Measurements from ENCODE around the gene IMPA2. TPM values are rescaled to one million over a fixed set of nuclear protein-coding genes. Genes with fewer than 3 reads are reported as not detected.

Gene IMPA2
- total and polyA plus RNA-seq, 8 donors: 61.0 to 263 (median 78.6) TPM

DNA sequence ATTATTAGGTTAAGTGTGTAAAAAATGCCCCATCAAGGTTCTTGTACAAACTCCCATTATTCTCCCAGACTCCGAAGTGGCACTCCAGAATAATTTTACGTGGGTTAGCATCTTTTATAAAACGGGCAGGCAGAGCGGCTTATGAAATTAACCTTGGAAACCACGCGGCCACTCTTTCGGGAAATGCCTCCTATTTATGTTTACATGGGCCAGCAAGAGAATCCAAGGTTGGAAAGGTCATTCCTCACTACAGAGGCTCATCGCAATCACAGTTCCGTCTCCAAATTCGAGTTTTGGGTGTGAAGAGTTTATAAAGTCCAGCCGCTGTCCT lies 1.2 kb upstream of the IMPA2 start:
- Histone ChIP-seq H3K4me3 (peak overlapping the region; percentile 77 to 91 (median 84)), H3K4me1 (peaks cover 12 to 44% (median 35%) of the 10 kb centered on the region in 4 donors), H3K27me3 (no peaks in the 10 kb centered on the region), H3K36me3 (no peaks in the 10 kb centered on the region), H3K27ac (peak overlapping the region; percentile 91 to 97 (median 96)), H3K9me3 (no peaks in the 10 kb centered on the region)
- intact Hi-C loops (cut with DNase I; ENCODE audit: low total_unique reads): no loop called here
- DNase-seq: no peak
- 2 to 7% (median 5%) methylated on average over 11 of the region's 11 CpGs for WGBS, 5 donors
- TF ChIP-seq, protein P1, sequence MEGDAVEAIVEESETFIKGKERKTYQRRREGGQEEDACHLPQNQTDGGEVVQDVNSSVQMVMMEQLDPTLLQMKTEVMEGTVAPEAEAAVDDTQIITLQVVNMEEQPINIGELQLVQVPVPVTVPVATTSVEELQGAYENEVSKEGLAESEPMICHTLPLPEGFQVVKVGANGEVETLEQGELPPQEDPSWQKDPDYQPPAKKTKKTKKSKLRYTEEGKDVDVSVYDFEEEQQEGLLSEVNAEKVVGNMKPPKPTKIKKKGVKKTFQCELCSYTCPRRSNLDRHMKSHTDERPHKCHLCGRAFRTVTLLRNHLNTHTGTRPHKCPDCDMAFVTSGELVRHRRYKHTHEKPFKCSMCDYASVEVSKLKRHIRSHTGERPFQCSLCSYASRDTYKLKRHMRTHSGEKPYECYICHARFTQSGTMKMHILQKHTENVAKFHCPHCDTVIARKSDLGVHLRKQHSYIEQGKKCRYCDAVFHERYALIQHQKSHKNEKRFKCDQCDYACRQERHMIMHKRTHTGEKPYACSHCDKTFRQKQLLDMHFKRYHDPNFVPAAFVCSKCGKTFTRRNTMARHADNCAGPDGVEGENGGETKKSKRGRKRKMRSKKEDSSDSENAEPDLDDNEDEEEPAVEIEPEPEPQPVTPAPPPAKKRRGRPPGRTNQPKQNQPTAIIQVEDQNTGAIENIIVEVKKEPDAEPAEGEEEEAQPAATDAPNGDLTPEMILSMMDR (IDR thresholded peaks at IDR 0.05): no peak
- no peak for TF ChIP-seq POLR2AphosphoS5 (IDR thresholded peaks at IDR 0.05)
- no peak for TF ChIP-seq POLR2A (IDR thresholded peaks at IDR 0.05)
- no peak for TF ChIP-seq EP300 (IDR thresholded peaks at IDR 0.05)

DNA sequence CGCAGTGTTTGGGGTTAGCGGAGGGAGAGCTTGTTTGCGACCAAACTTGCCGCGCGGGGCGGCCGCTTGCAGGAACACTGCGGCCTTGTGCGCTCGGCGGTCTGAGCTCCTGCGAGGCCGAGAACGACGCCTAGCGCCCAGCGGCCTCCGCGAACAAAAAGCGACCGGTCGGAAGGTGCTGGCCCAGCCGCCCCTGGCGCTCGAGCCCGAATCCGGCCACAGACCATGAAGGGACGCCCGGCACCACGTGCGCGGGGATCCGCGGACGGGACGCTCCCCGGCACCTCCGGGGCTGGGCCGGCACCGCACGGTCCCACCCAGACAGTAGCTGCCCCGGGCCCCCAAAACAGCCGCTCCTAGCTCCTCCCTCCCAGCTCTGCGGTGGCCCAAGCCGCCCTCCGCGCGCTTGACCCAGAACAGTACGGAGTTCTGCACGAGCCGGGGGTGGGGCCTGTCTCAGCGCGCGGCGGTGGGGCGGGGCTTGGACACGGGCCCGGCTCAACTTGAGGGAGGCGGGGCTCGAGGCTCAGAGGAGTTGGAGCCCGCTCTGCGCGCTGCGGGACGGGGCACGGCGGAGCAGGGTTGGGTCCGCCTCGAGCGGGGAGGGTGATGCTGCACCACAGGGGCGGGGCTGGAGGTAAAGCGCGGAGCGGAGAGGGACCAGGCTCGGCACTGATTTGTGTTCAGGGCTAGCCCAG lies 664 bp upstream of the IMPA2 start:
- Histone ChIP-seq H3K4me3 (peak overlapping the region; percentile 77 to 91 (median 84)), H3K4me1 (peaks cover 12 to 44% (median 36%) of the 10 kb centered on the region in 4 donors), H3K27ac (peak overlapping the region; percentile 91 to 97 (median 96)), H3K27me3 (no peaks in the 10 kb centered on the region), H3K9me3 (no peaks in the 10 kb centered on the region), H3K36me3 (no peaks in the 10 kb centered on the region)
- peak; percentile 89 to 100 for DNase-seq
- intact Hi-C loops (cut with DNase I; ENCODE audit: low total_unique reads): no loop called here
- 0 to 1% (median 1%) methylated on average over 33 to 76 of the region's 76 CpGs for WGBS, 5 donors
- peak in 1 of 4 donors; percentile 58 for TF ChIP-seq POLR2A (IDR thresholded peaks at IDR 0.05)
- TF ChIP-seq EP300 (IDR thresholded peaks at IDR 0.05): no peak
- TF ChIP-seq, protein P1 (IDR thresholded peaks at IDR 0.05): no peak
- TF ChIP-seq POLR2AphosphoS5 (IDR thresholded peaks at IDR 0.05): peak; percentile 92 to 93 (median 92)

DNA sequence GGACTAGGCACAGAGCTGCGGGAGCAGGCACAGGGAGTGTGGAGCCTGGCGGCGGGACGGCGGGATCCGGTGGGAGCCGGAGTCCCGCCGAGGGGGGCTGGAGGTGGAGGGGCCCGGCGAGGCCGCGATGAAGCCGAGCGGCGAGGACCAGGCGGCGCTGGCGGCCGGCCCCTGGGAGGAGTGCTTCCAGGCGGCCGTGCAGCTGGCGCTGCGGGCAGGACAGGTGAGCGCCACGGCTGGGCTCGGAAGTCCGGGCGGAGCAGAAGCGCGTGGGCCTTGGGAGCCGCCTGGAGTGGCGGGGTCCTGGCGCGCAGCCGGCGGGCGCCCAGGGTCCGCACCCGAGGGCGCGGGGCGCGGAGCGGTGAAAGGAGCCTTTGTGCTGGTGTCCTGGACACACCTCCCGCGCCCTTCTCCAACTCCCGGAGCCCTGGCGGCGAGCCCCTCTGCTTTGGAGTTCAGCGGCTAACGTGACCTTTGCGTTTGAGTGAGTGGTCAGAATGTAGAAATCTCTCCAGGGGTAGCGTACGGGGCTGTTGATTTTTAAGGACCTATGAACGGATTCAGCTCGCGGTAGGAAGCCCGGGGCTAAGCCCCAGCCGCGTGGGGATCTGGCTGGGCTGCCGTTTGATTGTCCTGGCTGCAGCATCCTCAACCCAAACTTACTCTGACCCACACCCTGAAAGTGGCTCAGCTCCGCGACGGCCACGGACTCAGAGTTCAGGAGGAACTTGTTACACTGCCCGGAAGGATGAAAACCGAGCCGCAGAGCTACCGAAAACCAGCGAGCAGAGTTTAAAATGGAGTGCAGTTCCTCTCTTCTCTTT lies 448 bp downstream of the IMPA2 start:
- Histone ChIP-seq H3K36me3 (no peaks in the 10 kb centered on the region), H3K4me1 (peaks cover 12 to 51% (median 43%) of the 10 kb centered on the region in 4 donors), H3K9me3 (no peaks in the 10 kb centered on the region), H3K4me3 (peak overlapping the region; percentile 77 to 91 (median 84)), H3K27me3 (no peaks in the 10 kb centered on the region), H3K27ac (peak overlapping the region; percentile 91 to 99 (median 96))
- WGBS, 5 donors: 0 to 2% (median 1%) methylated on average over 24 to 71 of the region's 71 CpGs
- intact Hi-C loops (cut with DNase I; ENCODE audit: low total_unique reads): no loop called here
- peak; percentile 55 to 74 for DNase-seq
- TF ChIP-seq POLR2AphosphoS5 (IDR thresholded peaks at IDR 0.05) (peak in 2 of 3 donors; percentile 3 to 67), POLR2A (IDR thresholded peaks at IDR 0.05) (peak in 1 of 4 donors; percentile 64), EP300 (IDR thresholded peaks at IDR 0.05) (no peak)
- TF ChIP-seq, protein P1 (IDR thresholded peaks at IDR 0.05): no peak

DNA sequence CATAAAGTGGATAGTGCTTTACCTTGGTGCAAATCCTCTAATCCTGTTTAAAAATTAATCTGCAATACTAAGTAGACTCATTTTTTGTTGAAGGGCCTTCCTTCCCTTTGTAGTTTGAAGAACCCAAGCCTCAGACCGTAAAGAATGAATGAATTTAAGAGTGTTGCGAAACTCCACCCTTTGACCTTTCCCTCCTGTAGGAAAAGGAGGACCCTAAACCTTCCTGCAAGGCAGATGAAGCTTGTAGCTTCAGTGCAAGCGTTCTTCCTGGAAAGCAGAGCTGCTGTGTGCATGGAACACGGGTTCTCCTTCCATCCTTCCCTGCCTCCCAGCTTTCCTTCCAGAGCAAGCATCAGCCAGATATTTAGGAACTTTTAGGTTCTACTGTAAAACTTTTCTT lies 1.7 kb downstream of the IMPA2 start:
- no peaks in the 10 kb centered on the region for H3K27me3 ChIP-seq
- intact Hi-C loops (cut with DNase I; ENCODE audit: low total_unique reads): no loop called here
- H3K9me3 ChIP-seq: no peaks in the 10 kb centered on the region
- H3K27ac ChIP-seq: peak overlapping the region in 3 of 5 donors; percentile 91 to 96 (median 95)
- H3K4me3 ChIP-seq: peak overlapping the region in 3 of 4 donors; percentile 77 to 91 (median 78)
- H3K4me1 ChIP-seq: peaks cover 12 to 62% (median 51%) of the 10 kb centered on the region in 4 donors
- H3K36me3 ChIP-seq: no peaks in the 10 kb centered on the region
- WGBS, 5 donors: 48 to 61% (median 49%) methylated on average over 4 of the region's 4 CpGs
- no peak for DNase-seq
- TF ChIP-seq POLR2AphosphoS5 (IDR thresholded peaks at IDR 0.05): no peak
